GM12878 (cell line): ENCODE results near the gene DGCR8. TPM values are rescaled to one million over a fixed set of nuclear protein-coding genes. Genes with fewer than 3 reads are reported as not detected.

Experiments used
- ATAC-seq: fragments of 200-7000 bp; cut with Tn5 transposase; 3 replicates; pipeline ENCODE4 v1.9.1; 2020; ENCODE audit warnings: mild to moderate bottlenecking, moderate library complexity
- BruUV-seq: library from RNA; stranded (reverse); fragments of 400-500 nt; replicated peaks from 2 replicates; lab custom pipeline; 2021; lab: Mats Ljungman, UMichigan
- CTCF ChIA-PET: fragments of 300-600 bp; sonication (Branson Sonifier 250); formaldehyde crosslinking; extraction: SDS; loops from one replicate; lab custom pipeline; 2021; ENCODE audit warnings: inconsistent platforms; lab: Yijun Ruan, JAX
- POLR2A ChIA-PET: fragments of 350-600 bp; formaldehyde crosslinking; extraction: SDS; loops from one replicate; lab custom pipeline; 2021; ENCODE audit warnings: inconsistent platforms; lab: Charles Lee
- RAD21 ChIA-PET: fragments of 300-600 bp; sonication (Branson Sonifier 250); formaldehyde crosslinking; loops from one replicate; lab custom pipeline; 2023; ENCODE audit warnings: antibody characterized with exemption; ENCODE audit not compliant: unreplicated experiment; lab: Charles Lee
- SMC1A ChIA-PET: fragments of 300-600 bp; sonication (Branson Sonifier 250); formaldehyde crosslinking; loops from one replicate; lab custom pipeline; 2023; ENCODE audit not compliant: unreplicated experiment, uncharacterized antibody; lab: Charles Lee
- DNase-seq: peaks from one replicate; pipeline ENCODE4 v3.0.0-alpha.2; 2011; ENCODE audit warnings: low read depth, low spot score
- FAIRE-seq: peaks from 3 replicates; lab custom pipeline; 2011; peaks lifted over from hg19 to GRCh38; lab: Jason Lieb, UNC
- H2AFZ ChIP-seq: 2 replicates; pipeline ENCODE4 v1.6.0; 2011; ENCODE audit warnings: low read depth, low read length, control low read depth; ENCODE audit not compliant: control insufficient read depth
- H3K27ac ChIP-seq: 2 replicates; pipeline ENCODE4 v1.5.1; 2011; ENCODE audit warnings: control low read depth; ENCODE audit not compliant: control insufficient read depth, insufficient read depth
- H3K27me3 ChIP-seq, 2 experiments: replicated peaks in 1 of 2; 2 replicates each; pipeline versions ENCODE4 v1.6.0 to v1.6.1; 2011; ENCODE audit warnings: low read length in 1 of 2; ENCODE audit not compliant: control insufficient read depth in 2 of 2, insufficient read depth in 2 of 2
- H3K36me3 ChIP-seq, 2 experiments: 2 replicates each; pipeline ENCODE4 v1.5.1; 2011; ENCODE audit warnings: low read length in 1 of 2; ENCODE audit not compliant: control insufficient read depth in 2 of 2, insufficient read depth in 2 of 2
- H3K4me1 ChIP-seq: 2 replicates; pipeline ENCODE4 v1.6.1; 2011; ENCODE audit warnings: mild to moderate bottlenecking, low read length, moderate library complexity, mixed read lengths; ENCODE audit not compliant: control insufficient read depth, insufficient read depth
- H3K4me2 ChIP-seq: 2 replicates; pipeline ENCODE4 v1.6.0; 2011; ENCODE audit warnings: control low read depth; ENCODE audit not compliant: control insufficient read depth, insufficient read depth
- H3K4me3 ChIP-seq: fragments of 200-600 bp; sonication (generic); 2 replicates; pipeline ENCODE4 v1.5.1; 2016
- H3K79me2 ChIP-seq: 2 replicates; pipeline ENCODE4 v1.6.0; 2011; ENCODE audit warnings: low read length; ENCODE audit not compliant: control insufficient read depth, insufficient read depth
- H3K9ac ChIP-seq: 2 replicates; pipeline ENCODE4 v1.8.0; 2011; ENCODE audit warnings: low read length, control low read depth, mixed read lengths; ENCODE audit not compliant: control insufficient read depth, insufficient read depth
- H3K9me3 ChIP-seq: replicated peaks from 3 replicates; pipeline ENCODE4 v1.5.1; 2011; ENCODE audit warnings: mild to moderate bottlenecking, low read length; ENCODE audit not compliant: control insufficient read depth, insufficient read depth
- H4K20me1 ChIP-seq: 2 replicates; pipeline ENCODE4 v1.6.0; 2011; ENCODE audit not compliant: control insufficient read depth, insufficient read depth
- EGR1 ChIP-seq, 2 experiments: IDR thresholded peaks; 1 replicate in 1 of 2; 2 replicates in 1 of 2; pipeline ENCODE4 v1.6.1; 2011 to 2012; ENCODE audit warnings: low read depth in 2 of 2, low read length in 2 of 2, borderline replicate concordance in 1 of 2, mild to moderate bottlenecking in 1 of 2, moderate library complexity in 1 of 2
- IRF3 ChIP-seq: fragments of 450-650 bp; IDR thresholded peaks from 2 replicates; pipeline ENCODE4 v1.6.1; 2014; ENCODE audit warnings: mild to moderate bottlenecking
- KLF5 ChIP-seq: fragments of 450-650 bp; IDR thresholded peaks from 2 replicates; pipeline ENCODE4 v1.6.1; 2014; ENCODE audit warnings: mild to moderate bottlenecking; ENCODE audit not compliant: partially characterized antibody
- POLR2A ChIP-seq: IDR thresholded peaks from 2 replicates; pipeline ENCODE4 v1.6.1; 2011; ENCODE audit warnings: low read depth, mild to moderate bottlenecking, low read length
- POLR2AphosphoS5 ChIP-seq: IDR thresholded peaks from 2 replicates; pipeline ENCODE4 v1.6.1; 2011; ENCODE audit warnings: mild to moderate bottlenecking, low read length, inconsistent platforms
- SIX5 ChIP-seq: IDR thresholded peaks from 2 replicates; pipeline ENCODE4 v1.6.1; 2011; ENCODE audit warnings: mild to moderate bottlenecking, low read depth, low read length, moderate library complexity; ENCODE audit not compliant: severe bottlenecking
- WGBS: methylation state at CpG from one replicate; pipeline ENCODE4 v1.1.6; 2016; ENCODE audit warnings: low lambda C conversion rate; ENCODE audit not compliant: insufficient replicate concordance, insufficient coverage; ENCODE audit errors: missing lambda C conversion rate; 5-methylcytosine and 5-hydroxymethylcytosine counted together
- in situ Hi-C: fragments of 300-500 bp; cut with MboI; formaldehyde crosslinking; loops from 9 replicates; pipeline ENCODE4 v1.14.3; 2018; ENCODE audit warnings: mixed read lengths
- intact Hi-C: fragments of 100-400 bp; cut with micrococcal nuclease; formaldehyde crosslinking; loops from one replicate; pipeline ENCODE4 v1.14.2; 2022; ENCODE audit not compliant: unreplicated experiment
- polyA plus RNA-seq, 11 experiments: library from polyadenylated mRNA; depleted of rRNA in 4 of 11; unstranded in 6 of 11; stranded (reverse) in 5 of 11; fragments of >200 nt; fragmentation: Nextera tagmentation in 4 of 11; fragmentation: Illumina TruSeq in 1 of 11; extraction: Ambion mirVana in 4 of 11; extraction: Trizol in 1 of 11; gene quantifications; 1 replicate in 1 of 11; 2 replicates in 10 of 11; pipeline versions ENCODE4 v1.2.1 to v1.2.3, GENCODE V29; 2011 to 2016; ENCODE audit warnings: inconsistent platforms in 2 of 11, missing spikeins in 2 of 11, low read depth in 1 of 11
- total RNA-seq, 4 experiments: library from RNA; depleted of rRNA in 3 of 4; stranded (reverse); fragments of >200 nt in 3 of 4; fragmentation: Illumina TruSeq in 1 of 4; extraction: Trizol in 1 of 4; gene quantifications; 2 replicates each; pipeline versions ENCODE4 v1.2.1 to v1.2.3, GENCODE V29; 2013 to 2021
- TF ChIP-seq, protein P1 (sequence below): fragments of 450-650 bp; IDR thresholded peaks from 2 replicates; pipeline ENCODE4 v1.6.1; 2017; ENCODE audit warnings: mild to moderate bottlenecking, moderate library complexity
- TF ChIP-seq, protein P2 (sequence below): IDR thresholded peaks from 2 replicates; pipeline ENCODE4 v1.6.1; 2011; ENCODE audit warnings: low read depth, mild to moderate bottlenecking, low read length, moderate library complexity, borderline replicate concordance; ENCODE audit errors: extremely low read depth

Gene DGCR8
- total and polyA plus RNA-seq, 10 of the 15 experiments (the other 5 are each of a cell fraction or from before 2014, with no cell fraction given): 1.2 to 35.1 (median 17.2) TPM

GRCh38 chr22:20064545-20065262, 15.3 kb upstream of the DGCR8 start:
- 98% methylated on average over 18 of the region's 18 CpGs for WGBS
- no peak overlapping the region for H3K4me3 ChIP-seq
- H3K9me3 ChIP-seq: no peaks in the 10 kb centered on the region
- H3K4me2 ChIP-seq: no peak overlapping the region
- H3K9ac ChIP-seq: no peak overlapping the region
- FAIRE-seq (no peak), DNase-seq (no peak), ATAC-seq (no peak)
- ChIA-PET POLR2A (no interaction called here), CTCF (no interaction called here), SMC1A (no interaction called here), RAD21 (no interaction called here)
- H4K20me1 ChIP-seq: no peaks in the 10 kb centered on the region
- H3K79me2 ChIP-seq: no peaks in the 10 kb centered on the region
- H3K27me3 ChIP-seq: no peaks in the 10 kb centered on the region
- no peak overlapping the region for H3K27ac ChIP-seq
- TSS peak; percentile 36 for BruUV-seq
- intact Hi-C loops (no loop called here), in situ Hi-C loops (no loop called here)
- no peaks in the 10 kb centered on the region for H3K4me1 ChIP-seq
- TF ChIP-seq, protein P1, sequence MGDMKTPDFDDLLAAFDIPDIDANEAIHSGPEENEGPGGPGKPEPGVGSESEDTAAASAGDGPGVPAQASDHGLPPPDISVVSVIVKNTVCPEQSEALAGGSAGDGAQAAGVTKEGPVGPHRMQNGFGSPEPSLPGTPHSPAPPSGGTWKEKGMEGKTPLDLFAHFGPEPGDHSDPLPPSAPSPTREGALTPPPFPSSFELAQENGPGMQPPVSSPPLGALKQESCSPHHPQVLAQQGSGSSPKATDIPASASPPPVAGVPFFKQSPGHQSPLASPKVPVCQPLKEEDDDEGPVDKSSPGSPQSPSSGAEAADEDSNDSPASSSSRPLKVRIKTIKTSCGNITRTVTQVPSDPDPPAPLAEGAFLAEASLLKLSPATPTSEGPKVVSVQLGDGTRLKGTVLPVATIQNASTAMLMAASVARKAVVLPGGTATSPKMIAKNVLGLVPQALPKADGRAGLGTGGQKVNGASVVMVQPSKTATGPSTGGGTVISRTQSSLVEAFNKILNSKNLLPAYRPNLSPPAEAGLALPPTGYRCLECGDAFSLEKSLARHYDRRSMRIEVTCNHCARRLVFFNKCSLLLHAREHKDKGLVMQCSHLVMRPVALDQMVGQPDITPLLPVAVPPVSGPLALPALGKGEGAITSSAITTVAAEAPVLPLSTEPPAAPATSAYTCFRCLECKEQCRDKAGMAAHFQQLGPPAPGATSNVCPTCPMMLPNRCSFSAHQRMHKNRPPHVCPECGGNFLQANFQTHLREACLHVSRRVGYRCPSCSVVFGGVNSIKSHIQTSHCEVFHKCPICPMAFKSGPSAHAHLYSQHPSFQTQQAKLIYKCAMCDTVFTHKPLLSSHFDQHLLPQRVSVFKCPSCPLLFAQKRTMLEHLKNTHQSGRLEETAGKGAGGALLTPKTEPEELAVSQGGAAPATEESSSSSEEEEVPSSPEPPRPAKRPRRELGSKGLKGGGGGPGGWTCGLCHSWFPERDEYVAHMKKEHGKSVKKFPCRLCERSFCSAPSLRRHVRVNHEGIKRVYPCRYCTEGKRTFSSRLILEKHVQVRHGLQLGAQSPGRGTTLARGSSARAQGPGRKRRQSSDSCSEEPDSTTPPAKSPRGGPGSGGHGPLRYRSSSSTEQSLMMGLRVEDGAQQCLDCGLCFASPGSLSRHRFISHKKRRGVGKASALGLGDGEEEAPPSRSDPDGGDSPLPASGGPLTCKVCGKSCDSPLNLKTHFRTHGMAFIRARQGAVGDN: no peak
- TF ChIP-seq KLF5 (no peak), POLR2A (peak; percentile 45), IRF3 (no peak), POLR2AphosphoS5 (no peak), SIX5 (no peak), EGR1 (IDR thresholded peaks at IDR 0.05; ENCODE audit: borderline replicate concordance in 1 of 2, low read depth in 2 of 2, low read length in 2 of 2) (no peak)
- TF ChIP-seq, protein P2, sequence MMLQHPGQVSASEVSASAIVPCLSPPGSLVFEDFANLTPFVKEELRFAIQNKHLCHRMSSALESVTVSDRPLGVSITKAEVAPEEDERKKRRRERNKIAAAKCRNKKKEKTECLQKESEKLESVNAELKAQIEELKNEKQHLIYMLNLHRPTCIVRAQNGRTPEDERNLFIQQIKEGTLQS: no peak
- no peak overlapping the region for H2AFZ ChIP-seq
- peaks cover 0 to 7% of the 10 kb centered on the region in 2 experiments; a peak in 3 of 4 replicates for H3K36me3 ChIP-seq
